Immature natural killer cell (primary cell): ENCODE results near the gene UGT2B28. TPM values are rescaled to one million over a fixed set of nuclear protein-coding genes. Genes with fewer than 3 reads are reported as not detected.
"Not testable (repeated sequence)": the region's sequence is repeated elsewhere in the genome, so short reads cannot be mapped to it uniquely, and the experiment has no call there.

Experiments
- DNase-seq, 3 donors: peaks; one replicate each; pipeline ENCODE4 v3.0.0; 2022; ENCODE audit warnings: mixed read lengths in 1 of 3
- H3K27ac Mint-ChIP-seq, 6 donors: one replicate each; pipeline ENCODE4 v1.8.0; 2020; ENCODE audit warnings: mixed read lengths in 6 of 6, mild to moderate bottlenecking in 5 of 6, inconsistent platforms in 4 of 6, moderate library complexity in 3 of 6
- H3K27me3 Mint-ChIP-seq, 3 donors: one replicate each; pipeline ENCODE4 v1.8.0; 2020 to 2021; ENCODE audit warnings: low read depth in 3 of 3, mild to moderate bottlenecking in 3 of 3, mixed read lengths in 3 of 3, moderate library complexity in 3 of 3, inconsistent platforms in 1 of 3
- H3K36me3 Mint-ChIP-seq, 3 donors: one replicate each; pipeline ENCODE4 v1.8.0; 2020; ENCODE audit warnings: mixed read lengths in 3 of 3, inconsistent platforms in 2 of 3, mild to moderate bottlenecking in 2 of 3
- H3K4me1 Mint-ChIP-seq, 2 donors: one replicate each; pipeline ENCODE4 v1.8.0; 2020; ENCODE audit warnings: inconsistent platforms in 2 of 2, mild to moderate bottlenecking in 2 of 2, mixed read lengths in 2 of 2, moderate library complexity in 1 of 2
- H3K4me3 Mint-ChIP-seq, 5 donors: one replicate each; pipeline ENCODE4 v1.8.0; 2020; ENCODE audit warnings: mild to moderate bottlenecking in 5 of 5, mixed read lengths in 5 of 5, inconsistent platforms in 3 of 5, moderate library complexity in 3 of 5
- H3K9me3 Mint-ChIP-seq, 6 donors: one replicate each; pipeline ENCODE4 v1.8.0; 2020; ENCODE audit warnings: mild to moderate bottlenecking in 6 of 6, mixed read lengths in 6 of 6, inconsistent platforms in 4 of 6, moderate library complexity in 3 of 6
- polyA plus RNA-seq, 3 donors: library from polyadenylated mRNA; unstranded; fragments of 300-500 nt; fragmentation: Illumina TruSeq; gene quantifications; one replicate each; pipeline ENCODE4 v1.2.3, GENCODE V29; 2021

Gene UGT2B28
- polyA plus RNA-seq, 3 donors from 2014 or later: not detected

GRCh38 chr4:69317669-69318298 lies 37.5 kb downstream of the UGT2B28 start:
- H3K9me3 Mint-ChIP-seq: peaks cover 0 to 12% (median under 1%) of the 10 kb centered on the region in 6 donors
- not testable (repeated sequence) for H3K36me3 Mint-ChIP-seq, H3K4me1 Mint-ChIP-seq, H3K27ac Mint-ChIP-seq, H3K27me3 Mint-ChIP-seq, H3K4me3 Mint-ChIP-seq, DNase-seq

DNA sequence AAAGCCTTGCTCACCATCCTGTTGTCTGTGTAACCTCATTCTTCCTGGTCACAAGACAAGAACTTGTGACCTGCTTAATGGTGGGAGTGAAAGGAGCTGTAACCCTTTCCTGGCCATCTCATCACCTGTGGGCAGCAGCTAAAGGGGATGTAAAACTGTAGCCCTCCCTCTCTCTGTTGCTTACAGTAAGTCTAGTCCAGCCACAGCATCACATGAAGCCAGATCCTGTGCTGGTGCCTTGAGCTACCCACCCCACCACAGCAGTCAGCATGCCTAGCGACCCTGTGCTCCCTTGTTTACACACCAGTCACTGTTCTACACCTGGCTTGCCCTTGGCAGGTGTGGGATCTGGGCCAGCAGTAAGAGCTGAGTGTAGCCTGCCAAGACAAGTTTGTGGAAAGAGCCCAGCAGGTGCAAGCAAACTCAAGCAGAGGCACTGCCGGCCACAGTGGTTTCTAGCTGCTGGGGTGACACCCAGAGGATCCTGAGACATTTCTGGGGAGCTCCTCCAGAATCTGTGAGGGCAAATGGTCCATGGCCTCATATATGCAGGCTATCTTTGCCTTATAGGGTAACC lies 41.0 kb downstream of the UGT2B28 start:
- Mint-ChIP-seq H3K36me3 (no peaks in the 10 kb centered on the region), H3K9me3 (peaks cover 0 to 2% (median 0%) of the 10 kb centered on the region in 6 donors), H3K4me3 (no peak overlapping the region), H3K27ac (no peak overlapping the region), H3K27me3 (peaks cover 0 to 5% (median 0%) of the 10 kb centered on the region in 3 donors), H3K4me1 (no peaks in the 10 kb centered on the region)
- DNase-seq: no peak

GRCh38 chr4:69322055-69322454 lies 41.8 kb downstream of the UGT2B28 start:
- H3K36me3 Mint-ChIP-seq: no peaks in the 10 kb centered on the region
- no peak overlapping the region for H3K27ac Mint-ChIP-seq
- peaks cover 0 to 5% (median 0%) of the 10 kb centered on the region in 3 donors for H3K27me3 Mint-ChIP-seq
- no peak overlapping the region for H3K4me3 Mint-ChIP-seq
- no peaks in the 10 kb centered on the region for H3K4me1 Mint-ChIP-seq
- H3K9me3 Mint-ChIP-seq: peaks cover 0 to 2% (median 0%) of the 10 kb centered on the region in 6 donors
- DNase-seq: no peak

DNA sequence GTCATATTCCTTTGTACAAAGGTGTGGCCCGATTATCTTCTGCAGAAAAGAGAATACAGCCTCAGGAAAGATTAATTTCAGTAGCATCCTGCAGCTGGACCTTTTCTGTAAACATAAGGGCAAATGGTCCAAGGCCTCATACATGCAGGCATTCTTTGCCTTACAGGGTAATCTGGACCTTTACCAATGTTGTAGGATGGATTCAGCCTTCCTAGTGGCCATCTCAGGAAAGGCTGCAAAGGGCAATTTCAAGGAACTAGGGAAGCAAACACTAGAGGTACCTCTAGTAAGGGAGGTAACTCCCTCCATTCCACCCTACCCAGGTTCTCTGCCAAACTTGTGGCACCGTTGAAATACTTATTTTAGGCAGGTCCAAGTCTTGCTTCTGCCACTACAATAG lies 43.0 kb downstream of the UGT2B28 start:
- H3K4me3 Mint-ChIP-seq: no peak overlapping the region
- H3K27ac Mint-ChIP-seq: no peak overlapping the region
- H3K9me3 Mint-ChIP-seq: peaks cover 0 to 4% (median 0%) of the 10 kb centered on the region in 6 donors
- DNase-seq: no peak
- H3K36me3 Mint-ChIP-seq: no peaks in the 10 kb centered on the region
- peaks cover 0 to 5% (median 0%) of the 10 kb centered on the region in 3 donors for H3K27me3 Mint-ChIP-seq
- no peaks in the 10 kb centered on the region for H3K4me1 Mint-ChIP-seq

GRCh38 chr4:69330345-69331047 lies 50.2 kb downstream of the UGT2B28 start:
- Mint-ChIP-seq H3K27me3 (no peaks in the 10 kb centered on the region), H3K9me3 (peaks cover 3 to 19% (median 10%) of the 10 kb centered on the region in 6 donors), H3K27ac (no peak overlapping the region), H3K4me1 (no peaks in the 10 kb centered on the region), H3K4me3 (no peak overlapping the region), H3K36me3 (no peaks in the 10 kb centered on the region)
- DNase-seq: no peak

DNA sequence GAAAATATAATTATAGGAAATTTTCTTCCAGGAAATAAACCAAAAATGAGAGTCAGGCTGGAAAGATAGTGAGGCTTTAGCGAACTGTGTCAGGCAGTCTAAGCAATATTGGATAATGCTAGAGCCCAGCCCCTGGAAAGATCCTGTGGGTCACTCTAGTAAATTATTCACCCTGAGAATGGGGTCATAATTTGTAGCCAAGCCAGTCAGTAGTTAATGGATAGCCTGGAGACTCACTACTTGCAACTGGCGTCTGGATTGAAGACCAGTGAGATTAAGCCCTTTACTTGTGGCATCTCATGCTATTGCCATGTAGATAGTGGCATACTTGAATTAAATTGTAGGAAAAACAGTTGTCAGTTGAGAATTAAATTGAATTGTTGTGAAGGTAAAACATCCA lies 51.0 kb downstream of the UGT2B28 start:
- not testable (repeated sequence) for DNase-seq, H3K36me3 Mint-ChIP-seq, H3K27me3 Mint-ChIP-seq, H3K4me1 Mint-ChIP-seq, H3K27ac Mint-ChIP-seq, H3K4me3 Mint-ChIP-seq
- peaks cover 3 to 19% (median 10%) of the 10 kb centered on the region in 6 donors for H3K9me3 Mint-ChIP-seq

- not testable (repeated sequence) for H3K4me1 Mint-ChIP-seq, H3K27me3 Mint-ChIP-seq, DNase-seq, H3K27ac Mint-ChIP-seq, H3K4me3 Mint-ChIP-seq, H3K36me3 Mint-ChIP-seq
- H3K9me3 Mint-ChIP-seq: peaks cover 3 to 19% (median 11%) of the 10 kb centered on the region in 6 donors
Measured at GRCh38 chr4:69335485-69335884, 55.2 kb downstream of the UGT2B28 start.

- not testable (repeated sequence) for H3K4me1 Mint-ChIP-seq
Measured at GRCh38 chr4:69343114-69343513, 62.8 kb downstream of the UGT2B28 start.

GRCh38 chr4:69343558-69344420 lies 63.5 kb downstream of the UGT2B28 start:
- not testable (repeated sequence) for H3K36me3 Mint-ChIP-seq, DNase-seq, H3K4me3 Mint-ChIP-seq, H3K4me1 Mint-ChIP-seq, H3K27ac Mint-ChIP-seq, H3K27me3 Mint-ChIP-seq
- H3K9me3 Mint-ChIP-seq: peaks cover 0 to 16% (median 1%) of the 10 kb centered on the region in 6 donors

More at GRCh38 chr4:69343114-69343513, 62.8 kb downstream of the UGT2B28 start:
- not testable (repeated sequence) for H3K36me3 Mint-ChIP-seq, H3K27ac Mint-ChIP-seq, H3K27me3 Mint-ChIP-seq, DNase-seq, H3K4me3 Mint-ChIP-seq
- H3K9me3 Mint-ChIP-seq: peaks cover 0 to 16% (median 1%) of the 10 kb centered on the region in 6 donors

Other genes with a start within 250 kb of the UGT2B28 start
- gene UGT2B7, start 184.0 kb upstream of the UGT2B28 start, polyA plus RNA-seq: not detected
- not detected for gene UGT2B11, start 65.7 kb upstream of the UGT2B28 start, polyA plus RNA-seq
- not detected for gene UGT2B4, start 215.4 kb downstream of the UGT2B28 start, polyA plus RNA-seq